HL-60 (cell line): ENCODE results near the gene PLEKHB2.
"Not testable (repeated sequence)": the region's sequence is repeated elsewhere in the genome, so short reads cannot be mapped to it uniquely, and the experiment has no call there.

Experiments
- DNase-seq, 2 experiments: peaks; one replicate each; pipeline ENCODE4 v3.0.0-alpha.2; 2010 to 2020; ENCODE audit warnings: low read depth in 1 of 2, low spot score in 1 of 2
- H3K27ac ChIP-seq: fragments of 250-450 bp; sonication (Bioruptor Pico); replicated peaks from 2 replicates; pipeline ENCODE4 v1.5.1; 2020; ENCODE audit warnings: mild to moderate bottlenecking, moderate library complexity
- H3K27me3 ChIP-seq: fragments of 250-450 bp; sonication (Bioruptor Pico); 2 replicates; pipeline ENCODE4 v1.5.1; 2021; ENCODE audit warnings: mild to moderate bottlenecking, moderate library complexity; ENCODE audit not compliant: insufficient read depth, poor library complexity, severe bottlenecking
- H3K4me3 ChIP-seq: replicated peaks from 2 replicates; pipeline ENCODE4 v1.5.1; 2011; ENCODE audit warnings: mild to moderate bottlenecking, control low read depth, low read length; ENCODE audit not compliant: insufficient read depth
- GABPA ChIP-seq: IDR thresholded peaks from 2 replicates; pipeline ENCODE4 v1.6.1; 2012; ENCODE audit warnings: low read depth
- POLR2AphosphoS5 ChIP-seq: IDR thresholded peaks from 2 replicates; pipeline ENCODE4 v1.6.1; 2012; ENCODE audit warnings: low read depth
- SPI1 ChIP-seq: IDR thresholded peaks from 2 replicates; pipeline ENCODE4 v1.6.1; 2012; ENCODE audit warnings: low read depth, mild to moderate bottlenecking, borderline replicate concordance
- TF ChIP-seq, protein P1 (sequence below): IDR thresholded peaks from one replicate; pipeline ENCODE4 v1.5.1; 2011; ENCODE audit warnings: low read length, control low read depth, inconsistent platforms; ENCODE audit not compliant: insufficient read depth
- TF ChIP-seq, protein P2 (sequence below): IDR thresholded peaks from 2 replicates; pipeline ENCODE4 v1.6.1; 2012; ENCODE audit warnings: low read depth; ENCODE audit not compliant: insufficient replicate concordance

The PLEKHB2 gene

DNA sequence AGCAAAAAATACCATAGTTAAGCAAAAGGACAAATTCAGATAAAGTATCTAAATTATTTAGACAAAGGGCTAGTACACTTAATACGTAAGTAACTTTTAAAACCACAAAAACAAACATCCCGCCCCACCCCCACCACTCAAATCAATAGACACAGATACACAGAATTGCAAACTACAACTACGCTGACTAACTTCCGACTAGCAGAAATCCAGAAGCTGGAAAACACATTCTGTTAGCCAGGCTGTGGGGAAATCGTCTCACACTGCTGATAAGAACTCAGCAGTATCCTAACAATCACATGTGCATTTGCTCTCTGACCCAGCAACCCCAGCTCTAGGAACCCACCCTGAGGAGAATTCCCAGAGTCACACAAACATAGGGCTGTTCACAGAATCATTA lies 28.4 kb upstream of the PLEKHB2 start:
- no peak for DNase-seq
- no peak for TF ChIP-seq SPI1
- TF ChIP-seq GABPA: no peak
- TF ChIP-seq POLR2AphosphoS5: no peak
- TF ChIP-seq, protein P1, sequence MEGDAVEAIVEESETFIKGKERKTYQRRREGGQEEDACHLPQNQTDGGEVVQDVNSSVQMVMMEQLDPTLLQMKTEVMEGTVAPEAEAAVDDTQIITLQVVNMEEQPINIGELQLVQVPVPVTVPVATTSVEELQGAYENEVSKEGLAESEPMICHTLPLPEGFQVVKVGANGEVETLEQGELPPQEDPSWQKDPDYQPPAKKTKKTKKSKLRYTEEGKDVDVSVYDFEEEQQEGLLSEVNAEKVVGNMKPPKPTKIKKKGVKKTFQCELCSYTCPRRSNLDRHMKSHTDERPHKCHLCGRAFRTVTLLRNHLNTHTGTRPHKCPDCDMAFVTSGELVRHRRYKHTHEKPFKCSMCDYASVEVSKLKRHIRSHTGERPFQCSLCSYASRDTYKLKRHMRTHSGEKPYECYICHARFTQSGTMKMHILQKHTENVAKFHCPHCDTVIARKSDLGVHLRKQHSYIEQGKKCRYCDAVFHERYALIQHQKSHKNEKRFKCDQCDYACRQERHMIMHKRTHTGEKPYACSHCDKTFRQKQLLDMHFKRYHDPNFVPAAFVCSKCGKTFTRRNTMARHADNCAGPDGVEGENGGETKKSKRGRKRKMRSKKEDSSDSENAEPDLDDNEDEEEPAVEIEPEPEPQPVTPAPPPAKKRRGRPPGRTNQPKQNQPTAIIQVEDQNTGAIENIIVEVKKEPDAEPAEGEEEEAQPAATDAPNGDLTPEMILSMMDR: no peak
- TF ChIP-seq, protein P2, sequence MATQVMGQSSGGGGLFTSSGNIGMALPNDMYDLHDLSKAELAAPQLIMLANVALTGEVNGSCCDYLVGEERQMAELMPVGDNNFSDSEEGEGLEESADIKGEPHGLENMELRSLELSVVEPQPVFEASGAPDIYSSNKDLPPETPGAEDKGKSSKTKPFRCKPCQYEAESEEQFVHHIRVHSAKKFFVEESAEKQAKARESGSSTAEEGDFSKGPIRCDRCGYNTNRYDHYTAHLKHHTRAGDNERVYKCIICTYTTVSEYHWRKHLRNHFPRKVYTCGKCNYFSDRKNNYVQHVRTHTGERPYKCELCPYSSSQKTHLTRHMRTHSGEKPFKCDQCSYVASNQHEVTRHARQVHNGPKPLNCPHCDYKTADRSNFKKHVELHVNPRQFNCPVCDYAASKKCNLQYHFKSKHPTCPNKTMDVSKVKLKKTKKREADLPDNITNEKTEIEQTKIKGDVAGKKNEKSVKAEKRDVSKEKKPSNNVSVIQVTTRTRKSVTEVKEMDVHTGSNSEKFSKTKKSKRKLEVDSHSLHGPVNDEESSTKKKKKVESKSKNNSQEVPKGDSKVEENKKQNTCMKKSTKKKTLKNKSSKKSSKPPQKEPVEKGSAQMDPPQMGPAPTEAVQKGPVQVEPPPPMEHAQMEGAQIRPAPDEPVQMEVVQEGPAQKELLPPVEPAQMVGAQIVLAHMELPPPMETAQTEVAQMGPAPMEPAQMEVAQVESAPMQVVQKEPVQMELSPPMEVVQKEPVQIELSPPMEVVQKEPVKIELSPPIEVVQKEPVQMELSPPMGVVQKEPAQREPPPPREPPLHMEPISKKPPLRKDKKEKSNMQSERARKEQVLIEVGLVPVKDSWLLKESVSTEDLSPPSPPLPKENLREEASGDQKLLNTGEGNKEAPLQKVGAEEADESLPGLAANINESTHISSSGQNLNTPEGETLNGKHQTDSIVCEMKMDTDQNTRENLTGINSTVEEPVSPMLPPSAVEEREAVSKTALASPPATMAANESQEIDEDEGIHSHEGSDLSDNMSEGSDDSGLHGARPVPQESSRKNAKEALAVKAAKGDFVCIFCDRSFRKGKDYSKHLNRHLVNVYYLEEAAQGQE: no peak

GRCh38 chr2:131077182-131077846 lies 27.8 kb upstream of the PLEKHB2 start:
- Histone ChIP-seq H3K27me3 (no peaks in the 10 kb centered on the region), H3K27ac (no peak overlapping the region), H3K4me3 (no peak overlapping the region)
- TF ChIP-seq GABPA (no peak), SPI1 (no peak), POLR2AphosphoS5 (no peak)
- TF ChIP-seq, protein P1: no peak
- TF ChIP-seq, protein P2: no peak
- DNase-seq: no peak

More for the DNA sequence above, 28.4 kb upstream of the PLEKHB2 start:
- Histone ChIP-seq H3K27ac (no peak overlapping the region), H3K4me3 (no peak overlapping the region), H3K27me3 (no peaks in the 10 kb centered on the region)

- Histone ChIP-seq H3K4me3 (no peak overlapping the region), H3K27ac (no peak overlapping the region), H3K27me3 (no peaks in the 10 kb centered on the region)
- TF ChIP-seq, protein P1: no peak
- TF ChIP-seq POLR2AphosphoS5 (no peak), GABPA (no peak), SPI1 (no peak)
- TF ChIP-seq, protein P2: no peak
- no peak for DNase-seq
Observed at GRCh38 chr2:131077966-131078365, 27.2 kb upstream of the PLEKHB2 start.

DNA sequence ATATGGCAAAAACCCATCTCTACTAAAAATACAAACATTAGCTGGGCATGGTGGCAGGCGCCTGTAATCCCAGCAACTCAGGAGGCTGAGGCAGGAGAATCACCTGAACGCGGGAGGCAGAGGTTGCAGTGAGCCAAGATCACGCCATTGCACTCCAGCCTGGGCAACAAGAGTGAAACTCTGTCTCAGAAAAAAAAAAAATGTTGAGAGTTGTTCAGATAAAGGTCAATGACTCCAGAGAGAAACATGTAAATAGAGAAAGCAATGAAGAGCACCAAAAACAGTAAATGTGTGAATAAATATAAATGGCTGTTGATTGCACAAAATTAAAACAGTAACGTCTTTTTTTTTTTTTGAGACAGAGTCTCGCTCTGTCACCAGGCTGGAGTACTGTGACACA lies 25.2 kb upstream of the PLEKHB2 start:
- H3K4me3 ChIP-seq, DNase-seq, H3K27me3 ChIP-seq, H3K27ac ChIP-seq: not testable (repeated sequence)
